Natural killer cell treated with Interleukin-12 subunit alpha and Interleukin-12 subunit beta and Interleukin-15 and Interleukin-18, amount 100 ng/mL, for 72 hours (primary cell): ENCODE data around the gene RALGPS2. TPM values are rescaled to one million over a fixed set of nuclear protein-coding genes. Genes with fewer than 3 reads are reported as not detected.

Source experiments
- ATAC-seq, 2 donors: fragments of 150-1000 bp; cut with Tn5 transposase in 1 of 2; sonication (Bioruptor Pico), chemical (Tn5 transposase) in 1 of 2; 2 replicates each; pipeline ENCODE4 v1.10.0; 2021
- DNase-seq: peaks from one replicate; pipeline ENCODE4 v3.0.0; 2022; ENCODE audit warnings: low spot score
- H3K27ac Mint-ChIP-seq, 2 donors: 1 replicate in 1 of 2; 2 replicates in 1 of 2; pipeline ENCODE4 v1.8.0; 2022; ENCODE audit warnings: mixed read lengths in 2 of 2, mild to moderate bottlenecking in 1 of 2, moderate library complexity in 1 of 2
- H3K27me3 Mint-ChIP-seq, 2 donors: 1 replicate in 1 of 2; 2 replicates in 1 of 2; pipeline ENCODE4 v1.8.0; 2022; ENCODE audit warnings: mixed read lengths in 2 of 2
- H3K36me3 Mint-ChIP-seq: one replicate; pipeline ENCODE4 v1.8.0; 2022; ENCODE audit warnings: mixed read lengths
- H3K4me1 Mint-ChIP-seq, 2 donors: 1 replicate in 1 of 2; 2 replicates in 1 of 2; pipeline ENCODE4 v1.8.0; 2022; ENCODE audit warnings: low read depth in 2 of 2, mixed read lengths in 2 of 2, mild to moderate bottlenecking in 1 of 2
- H3K4me3 Mint-ChIP-seq: one replicate; pipeline ENCODE4 v1.8.0; 2022; ENCODE audit warnings: mixed read lengths
- H3K9me3 Mint-ChIP-seq: 2 replicates; pipeline ENCODE4 v1.8.0; 2022; ENCODE audit warnings: mixed read lengths
- total RNA-seq, 2 donors: library from RNA; stranded (reverse); gene quantifications; one replicate each; pipeline ENCODE4 v1.2.3, GENCODE V29; 2022

The RALGPS2 gene
- total RNA-seq, 2 donors from 2014 or later, result 2.4 to 3.8 TPM

DNA sequence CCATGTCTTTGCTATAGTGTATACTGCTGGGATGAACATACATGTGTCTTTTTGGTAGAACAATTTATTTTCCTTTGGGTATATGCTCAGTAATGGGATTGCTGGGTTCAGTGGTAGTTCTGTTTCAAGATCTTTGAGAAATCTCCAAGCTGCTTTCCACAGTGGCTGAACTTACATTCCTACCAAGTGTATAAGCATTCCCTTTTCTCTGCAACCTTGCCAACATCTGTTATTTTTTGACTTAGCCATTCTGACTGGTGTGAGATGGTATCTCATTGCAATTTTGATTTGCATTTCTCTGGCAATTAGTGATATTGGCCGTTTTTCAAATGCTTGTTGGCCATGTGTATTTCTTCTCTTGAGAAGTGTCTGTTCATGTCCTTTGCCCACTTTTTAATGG, 183.3 kb downstream of the RALGPS2 start:
- H3K9me3 Mint-ChIP-seq, result peaks cover 3% of the 10 kb centered on the region

DNA sequence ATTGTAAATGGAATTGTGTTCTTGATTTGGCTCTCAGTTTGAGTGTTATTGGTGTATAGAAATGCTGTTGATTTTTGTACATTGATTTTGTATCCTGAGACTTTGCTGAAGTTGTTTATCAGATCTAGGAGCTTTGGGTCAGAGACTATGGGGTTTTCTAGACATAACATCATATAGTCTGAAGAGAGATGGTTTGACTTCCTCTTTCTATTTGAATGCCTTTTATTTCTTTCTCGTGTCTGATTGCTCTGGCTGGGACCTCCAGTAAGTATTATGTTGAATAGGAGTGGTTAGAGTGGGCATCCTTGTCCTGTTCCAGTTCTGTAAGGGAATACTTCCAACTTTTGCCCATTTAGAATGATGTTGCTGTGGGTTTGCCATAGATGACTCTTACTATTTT, 185.0 kb downstream of the RALGPS2 start:
- Mint-ChIP-seq H3K27me3 (peaks cover 0 to 18% of the 10 kb centered on the region in 2 donors), H3K4me3 (no peak overlapping the region)
- ATAC-seq, result no peak

More for the DNA sequence above, 183.3 kb downstream of the RALGPS2 start:
- Mint-ChIP-seq H3K4me1 (no peaks in the 10 kb centered on the region), H3K27ac (no peak overlapping the region), H3K4me3 (no peak overlapping the region), H3K27me3 (peaks cover 0 to 18% of the 10 kb centered on the region in 2 donors), H3K36me3 (peaks cover 24% of the 10 kb centered on the region)
- DNase-seq (no peak), ATAC-seq (no peak)

DNA sequence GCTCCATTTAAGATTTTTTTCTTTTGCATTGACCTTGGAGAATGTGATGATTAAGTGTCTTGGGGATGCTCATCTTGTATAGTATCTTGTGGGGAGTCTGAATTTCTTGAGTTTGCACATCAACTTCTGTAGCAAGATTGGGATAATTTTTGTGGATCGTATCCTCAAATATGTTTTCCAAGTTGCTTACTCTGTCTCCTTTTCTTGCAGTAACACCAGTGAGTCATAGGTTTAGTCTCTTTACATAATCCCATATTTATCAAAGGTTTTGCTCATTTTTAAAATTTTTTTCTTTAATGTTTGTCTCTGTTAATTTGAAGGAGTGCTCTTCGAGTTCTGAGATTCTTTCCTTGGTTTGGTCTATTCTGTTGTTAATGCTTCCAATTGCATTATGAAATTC, 187.6 kb downstream of the RALGPS2 start:
- H3K4me1 Mint-ChIP-seq, result no peaks in the 10 kb centered on the region
- H3K4me3 Mint-ChIP-seq, result no peak overlapping the region
- peaks cover 3% of the 10 kb centered on the region for H3K9me3 Mint-ChIP-seq
- no peak for ATAC-seq
- H3K36me3 Mint-ChIP-seq, result peaks cover 29% of the 10 kb centered on the region
- DNase-seq, result no peak
- H3K27me3 Mint-ChIP-seq, result peaks cover 0 to 18% of the 10 kb centered on the region in 2 donors
- no peak overlapping the region for H3K27ac Mint-ChIP-seq

More for the DNA sequence above, 185.0 kb downstream of the RALGPS2 start:
- peaks cover 3% of the 10 kb centered on the region for H3K9me3 Mint-ChIP-seq
- H3K4me1 Mint-ChIP-seq, result no peaks in the 10 kb centered on the region
- no peak for DNase-seq
- H3K36me3 Mint-ChIP-seq, result peaks cover 24% of the 10 kb centered on the region
- H3K27ac Mint-ChIP-seq, result no peak overlapping the region

DNA sequence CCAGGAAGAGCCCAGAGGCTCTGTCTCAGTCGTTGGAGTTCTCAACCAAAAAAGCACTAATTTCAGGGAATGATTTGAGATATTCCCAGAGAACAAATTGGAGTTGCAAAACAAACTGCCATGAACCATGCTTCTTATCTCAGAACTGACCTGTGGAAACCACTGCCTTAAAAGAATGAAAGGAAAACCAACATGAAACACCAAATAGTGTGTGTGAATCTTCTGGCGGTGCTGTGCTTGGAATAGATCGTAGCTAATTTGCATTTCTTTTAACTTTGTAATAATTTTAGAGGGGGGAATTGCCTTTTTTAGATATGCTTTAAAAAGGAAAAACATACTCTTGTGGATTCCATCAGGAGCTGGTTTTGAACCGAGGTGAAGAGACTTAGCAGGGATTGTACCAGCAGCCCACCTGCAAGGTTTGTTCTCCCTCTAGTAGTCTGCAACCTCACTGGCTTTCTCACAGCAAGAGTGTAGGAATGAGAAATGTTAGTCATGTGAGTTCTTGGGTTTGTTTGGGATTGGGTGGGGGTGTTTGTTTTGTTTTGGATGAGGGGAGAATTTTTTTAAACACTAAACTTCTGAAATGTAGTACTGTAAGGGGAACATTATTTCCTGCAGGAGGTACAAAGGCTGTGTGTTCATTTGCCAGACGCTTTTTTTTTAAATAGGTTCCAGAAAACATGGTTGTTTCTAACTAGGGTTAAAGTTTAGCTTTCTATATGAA, 191.6 kb downstream of the RALGPS2 start:
- no peaks in the 10 kb centered on the region for H3K4me1 Mint-ChIP-seq
- ATAC-seq (no peak), DNase-seq (no peak)
- no peak overlapping the region for H3K4me3 Mint-ChIP-seq
- peaks cover 0 to 5% of the 10 kb centered on the region in 2 donors for H3K27me3 Mint-ChIP-seq
- no peak overlapping the region for H3K27ac Mint-ChIP-seq
- H3K36me3 Mint-ChIP-seq, result peaks cover 10% of the 10 kb centered on the region
- H3K9me3 Mint-ChIP-seq, result no peaks in the 10 kb centered on the region

DNA sequence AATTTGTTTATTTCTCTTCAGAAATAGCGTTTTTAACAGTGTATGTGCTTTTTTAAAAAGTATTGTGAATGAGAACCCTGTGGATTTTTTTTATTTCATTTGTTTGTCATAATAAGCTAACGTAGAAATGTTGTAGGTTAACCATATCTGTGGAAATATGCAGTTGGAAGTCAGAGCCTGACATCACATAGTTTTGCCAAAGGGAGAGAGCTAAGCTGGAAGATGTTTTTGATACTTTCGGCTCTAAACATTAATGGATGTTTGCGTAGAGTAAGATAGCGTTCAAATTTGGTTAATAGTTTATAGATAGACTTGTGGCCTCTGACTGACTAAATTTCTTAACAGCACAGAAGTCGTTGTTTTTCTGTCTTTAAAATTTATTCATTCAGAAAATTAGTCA, 193.3 kb downstream of the RALGPS2 start:
- Mint-ChIP-seq H3K36me3 (peaks cover 4% of the 10 kb centered on the region), H3K4me1 (no peaks in the 10 kb centered on the region)

DNA sequence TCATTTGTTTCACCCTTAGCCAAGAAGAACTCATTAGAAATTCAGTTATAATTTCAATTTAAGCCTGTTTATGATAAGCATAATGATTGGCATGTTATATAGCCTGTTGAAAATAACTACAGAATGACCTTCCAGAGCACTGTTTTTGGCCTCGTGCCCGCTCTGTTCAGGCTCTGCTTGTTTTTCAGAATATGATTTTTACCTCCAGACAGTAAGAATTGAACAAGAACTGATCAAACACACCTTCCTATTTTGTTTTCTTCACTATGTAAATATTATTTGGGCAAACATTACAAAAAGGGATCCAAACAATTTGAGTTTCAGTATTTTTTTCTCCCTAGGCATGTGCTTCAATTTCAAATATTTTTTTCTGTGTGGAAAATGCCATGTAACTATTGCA, 193.9 kb downstream of the RALGPS2 start:
- DNase-seq, result no peak
- Mint-ChIP-seq H3K36me3 (peaks cover 4% of the 10 kb centered on the region), H3K9me3 (no peaks in the 10 kb centered on the region), H3K27ac (no peak overlapping the region), H3K4me1 (no peaks in the 10 kb centered on the region), H3K27me3 (no peaks in the 10 kb centered on the region), H3K4me3 (no peak overlapping the region)
- ATAC-seq, result no peak

More for the DNA sequence above, 193.3 kb downstream of the RALGPS2 start:
- H3K27ac Mint-ChIP-seq, result no peak overlapping the region
- no peaks in the 10 kb centered on the region for H3K27me3 Mint-ChIP-seq
- ATAC-seq (no peak), DNase-seq (no peak)
- H3K9me3 Mint-ChIP-seq, result no peaks in the 10 kb centered on the region
- H3K4me3 Mint-ChIP-seq, result no peak overlapping the region

DNA sequence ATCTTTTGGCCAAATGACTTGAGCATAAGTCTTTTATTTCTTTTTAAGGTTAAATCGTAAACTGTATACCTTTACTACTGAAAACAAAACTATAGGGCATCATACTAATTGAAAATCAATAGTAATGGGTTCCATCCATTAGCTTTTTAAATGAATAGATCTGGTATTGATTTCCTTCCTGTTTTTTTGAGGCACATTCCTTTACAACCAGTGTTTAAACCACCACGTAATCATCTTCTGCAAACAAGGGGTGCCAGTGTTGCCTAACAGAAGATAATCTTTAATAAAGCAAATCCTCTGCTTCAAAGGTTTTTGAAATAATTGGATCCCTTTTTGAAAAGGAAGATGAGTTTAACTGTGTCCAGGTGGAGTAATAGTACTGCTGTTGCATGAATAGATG, 194.5 kb downstream of the RALGPS2 start:
- ATAC-seq, result no peak
- no peak overlapping the region for H3K4me3 Mint-ChIP-seq
- H3K9me3 Mint-ChIP-seq, result no peaks in the 10 kb centered on the region
- H3K27me3 Mint-ChIP-seq, result no peaks in the 10 kb centered on the region
- H3K27ac Mint-ChIP-seq, result no peak overlapping the region
- H3K36me3 Mint-ChIP-seq, result peaks cover 8% of the 10 kb centered on the region
- H3K4me1 Mint-ChIP-seq, result no peaks in the 10 kb centered on the region
- no peak for DNase-seq

DNA sequence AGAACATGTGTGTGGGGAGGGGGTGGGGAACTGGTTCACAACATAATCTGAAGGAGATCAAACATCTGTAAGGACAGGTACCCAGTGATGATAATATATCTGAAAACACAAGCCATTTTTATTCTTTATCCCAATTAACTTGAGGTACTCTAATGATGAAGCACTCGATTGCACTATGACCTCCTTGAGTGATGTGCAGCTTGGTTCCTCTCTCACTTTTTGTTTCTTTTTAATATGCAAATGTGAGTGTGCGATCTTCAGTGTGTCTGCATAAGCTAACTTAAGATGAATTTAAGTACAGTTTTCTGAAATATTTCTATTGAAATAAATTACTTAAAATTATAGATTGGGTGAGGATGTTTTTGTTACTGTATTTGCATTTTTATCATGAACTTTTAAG, 196.5 kb downstream of the RALGPS2 start:
- Mint-ChIP-seq H3K4me1 (no peaks in the 10 kb centered on the region), H3K27ac (no peak overlapping the region), H3K4me3 (no peak overlapping the region), H3K9me3 (no peaks in the 10 kb centered on the region), H3K27me3 (no peaks in the 10 kb centered on the region), H3K36me3 (peaks cover 8% of the 10 kb centered on the region)
- ATAC-seq, result no peak
- no peak for DNase-seq

DNA sequence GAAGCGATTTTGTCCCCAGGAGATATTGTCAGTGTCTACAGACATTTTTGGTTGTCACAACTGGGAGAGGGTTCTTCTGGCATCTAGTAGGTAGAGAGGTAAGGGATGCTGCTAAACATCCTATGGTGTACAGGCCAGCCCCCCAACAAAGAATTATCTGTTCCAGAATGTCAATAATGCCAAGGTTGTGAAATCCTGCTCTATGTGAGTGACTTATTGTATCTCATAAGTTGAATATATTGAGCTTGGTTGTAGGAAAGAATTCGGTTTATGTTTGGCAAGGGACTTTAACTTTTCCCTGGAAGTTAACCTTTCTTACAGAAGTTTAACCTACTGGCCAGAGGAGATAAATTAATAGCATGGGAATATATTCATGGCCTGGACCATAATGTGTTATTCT, 198.5 kb downstream of the RALGPS2 start:
- H3K36me3 Mint-ChIP-seq, result peaks cover 5% of the 10 kb centered on the region
- no peak overlapping the region for H3K4me3 Mint-ChIP-seq
- H3K27ac Mint-ChIP-seq, result no peak overlapping the region
- H3K27me3 Mint-ChIP-seq, result no peaks in the 10 kb centered on the region
- no peak for ATAC-seq
- no peaks in the 10 kb centered on the region for H3K9me3 Mint-ChIP-seq
- no peaks in the 10 kb centered on the region for H3K4me1 Mint-ChIP-seq
- no peak for DNase-seq

DNA sequence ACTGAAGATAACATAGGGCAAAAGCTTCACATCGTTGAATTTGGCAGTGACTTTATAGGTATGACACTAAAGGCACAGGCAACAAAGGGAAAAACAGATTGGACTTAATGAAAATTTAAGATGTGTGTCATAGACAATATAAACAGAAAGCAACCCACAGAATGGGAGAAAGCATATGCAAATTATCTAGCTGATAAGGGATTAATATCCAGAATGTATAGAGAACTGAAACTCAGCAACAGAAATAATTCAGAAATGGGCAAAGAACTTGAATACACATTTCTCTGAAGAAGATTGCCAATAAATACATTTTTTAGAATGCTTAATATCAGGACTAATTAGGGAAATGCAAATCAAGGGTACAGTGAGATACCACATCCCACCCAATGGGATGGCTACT, 201.0 kb downstream of the RALGPS2 start:
- peaks cover 0 to 1% of the 10 kb centered on the region in 2 donors for H3K27me3 Mint-ChIP-seq
- H3K36me3 Mint-ChIP-seq, result peaks cover 5% of the 10 kb centered on the region
- ATAC-seq (no peak), DNase-seq (no peak)
- no peak overlapping the region for H3K27ac Mint-ChIP-seq
- H3K4me1 Mint-ChIP-seq, result no peaks in the 10 kb centered on the region
- H3K9me3 Mint-ChIP-seq, result no peaks in the 10 kb centered on the region
- no peak overlapping the region for H3K4me3 Mint-ChIP-seq

DNA sequence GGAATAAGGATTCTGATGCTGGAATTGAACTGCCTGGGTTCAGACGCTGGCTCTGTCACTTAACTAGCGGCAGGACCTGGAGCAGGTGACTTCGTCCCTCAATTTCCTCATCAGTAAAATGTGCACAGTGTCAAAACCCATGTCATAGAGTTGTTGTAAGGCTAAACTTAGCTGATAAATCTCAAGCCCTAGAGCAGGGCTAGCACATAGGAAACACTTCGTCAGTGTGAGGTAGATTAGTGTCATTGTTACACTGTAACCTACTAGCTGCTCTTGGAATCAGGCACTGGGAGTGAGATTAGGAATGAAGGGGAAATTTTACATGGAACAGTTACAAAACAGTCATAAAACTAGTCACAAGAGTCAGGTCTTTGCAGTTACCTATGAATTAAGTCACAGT, 202.0 kb downstream of the RALGPS2 start:
- Mint-ChIP-seq H3K27ac (no peak overlapping the region), H3K36me3 (peaks cover 5% of the 10 kb centered on the region), H3K4me3 (no peak overlapping the region), H3K9me3 (no peaks in the 10 kb centered on the region), H3K4me1 (no peaks in the 10 kb centered on the region), H3K27me3 (peaks cover 0 to 5% of the 10 kb centered on the region in 2 donors)
- no peak for ATAC-seq
- no peak for DNase-seq

DNA sequence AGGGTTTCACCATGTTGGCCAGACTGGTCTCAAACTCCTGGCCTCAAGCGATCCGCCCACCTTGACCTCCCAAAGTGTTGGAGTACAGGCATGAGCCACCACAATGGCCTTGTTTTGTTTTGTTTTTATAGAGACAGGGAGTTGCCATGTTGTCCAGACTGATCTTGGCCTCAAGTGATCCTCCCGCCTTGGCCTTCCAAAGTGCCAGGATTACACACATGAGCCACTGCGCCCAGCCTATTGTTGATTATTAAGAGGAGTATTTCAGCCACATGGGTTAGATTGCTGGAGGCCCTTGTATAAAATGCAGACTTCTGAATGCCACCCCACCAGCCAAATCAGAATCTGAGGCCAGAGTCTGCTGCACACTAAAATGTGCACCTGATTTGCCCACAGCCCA, 203.0 kb downstream of the RALGPS2 start:
- no peak overlapping the region for H3K27ac Mint-ChIP-seq
- H3K4me3 Mint-ChIP-seq, result no peak overlapping the region
- no peaks in the 10 kb centered on the region for H3K9me3 Mint-ChIP-seq
- peaks cover 5% of the 10 kb centered on the region for H3K36me3 Mint-ChIP-seq
- DNase-seq (no peak), ATAC-seq (no peak)
- H3K27me3 Mint-ChIP-seq, result peaks cover 0 to 5% of the 10 kb centered on the region in 2 donors
- no peaks in the 10 kb centered on the region for H3K4me1 Mint-ChIP-seq

DNA sequence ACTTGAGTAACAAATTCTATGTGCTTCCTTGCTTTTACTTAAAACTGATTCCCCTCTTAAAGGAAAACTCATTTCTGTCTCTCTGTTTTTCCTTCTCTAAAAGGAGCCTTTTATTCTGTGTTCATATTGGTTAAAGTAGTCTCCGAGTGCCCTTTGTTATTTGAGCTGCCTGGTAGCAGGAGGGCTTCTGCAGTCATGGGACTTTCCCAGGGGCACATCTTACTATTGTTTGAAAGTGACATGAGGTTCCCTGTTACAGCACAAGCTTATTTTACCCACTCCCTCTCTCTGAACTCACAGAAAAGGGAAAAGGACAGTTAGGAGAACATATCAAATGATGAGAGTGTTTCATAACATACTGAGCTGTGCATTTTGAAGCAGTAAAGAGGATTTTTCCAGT, 203.9 kb downstream of the RALGPS2 start:
- Mint-ChIP-seq H3K4me1 (peaks cover 0 to 2% of the 10 kb centered on the region in 2 donors), H3K27me3 (peaks cover 0 to 5% of the 10 kb centered on the region in 2 donors), H3K9me3 (no peaks in the 10 kb centered on the region), H3K27ac (no peak overlapping the region), H3K4me3 (no peak overlapping the region), H3K36me3 (peaks cover 5% of the 10 kb centered on the region)
- ATAC-seq (no peak), DNase-seq (no peak)

DNA sequence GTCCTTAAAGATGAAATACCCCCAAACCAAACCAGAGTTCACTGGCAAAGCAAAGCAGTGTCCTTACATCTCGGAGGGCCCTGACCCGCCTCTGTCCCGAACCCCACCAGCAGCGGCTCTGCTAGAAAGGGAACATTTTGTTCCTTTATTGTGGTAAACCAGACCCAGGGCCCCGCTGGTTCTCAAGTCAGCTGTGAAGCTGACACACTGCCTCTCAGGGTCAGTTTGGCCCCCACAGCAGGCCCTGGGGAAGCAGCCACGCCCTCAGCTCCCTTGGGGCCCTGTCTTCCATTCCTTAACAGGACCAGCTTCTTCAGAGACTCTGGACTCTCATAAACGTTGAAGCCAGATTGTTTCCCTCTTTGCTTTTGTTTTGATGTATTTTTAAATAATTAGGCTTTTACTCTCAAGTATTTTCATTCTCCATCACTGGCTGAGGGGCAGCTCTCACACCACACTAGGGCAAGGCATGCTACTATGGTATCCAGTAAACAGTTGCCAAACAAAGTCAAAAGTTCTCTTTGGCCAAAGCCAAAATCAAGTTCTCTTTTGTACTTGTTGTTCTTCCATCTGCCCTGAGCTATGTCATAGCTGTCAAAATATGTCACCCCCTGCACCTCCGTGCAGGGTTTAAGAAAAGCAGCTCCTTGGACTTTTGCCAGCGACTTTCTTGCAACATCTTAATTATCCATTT, 207.0 kb downstream of the RALGPS2 start:
- no peak for DNase-seq
- no peaks in the 10 kb centered on the region for H3K9me3 Mint-ChIP-seq
- H3K27ac Mint-ChIP-seq, result no peak overlapping the region
- H3K4me3 Mint-ChIP-seq, result no peak overlapping the region
- no peak for ATAC-seq
- no peaks in the 10 kb centered on the region for H3K36me3 Mint-ChIP-seq
- peaks cover 0 to 2% of the 10 kb centered on the region in 2 donors for H3K4me1 Mint-ChIP-seq
- peaks cover 0 to 5% of the 10 kb centered on the region in 2 donors for H3K27me3 Mint-ChIP-seq
